Activated CD4-positive, alpha-beta memory T cell treated with anti-CD3 and anti-CD28 coated beads, Interleukin-2, amount 10 ng/mL, durations not matched to agents 7 days and 5 days (primary cell): Measurements from ENCODE around the gene EEF1AKMT4. TPM values are rescaled to one million over a fixed set of nuclear protein-coding genes. Genes with fewer than 3 reads are reported as not detected.
"Not testable (repeated sequence)": the region's sequence is repeated elsewhere in the genome, so short reads cannot be mapped to it uniquely, and the experiment has no call there.

Experiments used
- CTCF ChIA-PET: fragments of 350-600 bp; sonication (Branson Sonifier 250); formaldehyde crosslinking; loops from one replicate; lab custom pipeline; 2021; ENCODE audit warnings: antibody characterized with exemption, inconsistent platforms; lab: Charles Lee
- POLR2A ChIA-PET: fragments of 350-600 bp; sonication (Branson Sonifier 250); formaldehyde crosslinking; loops from one replicate; lab custom pipeline; 2021; ENCODE audit warnings: antibody characterized with exemption; lab: Charles Lee
- DNase-seq: peaks from one replicate; pipeline ENCODE4 v3.0.0-alpha.2; 2020
- H3K27ac Mint-ChIP-seq: one replicate; pipeline ENCODE4 v1.8.0; 2021; ENCODE audit warnings: mild to moderate bottlenecking, mixed read lengths
- H3K27me3 Mint-ChIP-seq: one replicate; pipeline ENCODE4 v1.8.0; 2021; ENCODE audit warnings: mixed read lengths
- H3K36me3 Mint-ChIP-seq: one replicate; pipeline ENCODE4 v1.8.0; 2021; ENCODE audit warnings: low read depth, mixed read lengths
- H3K4me1 Mint-ChIP-seq: one replicate; pipeline ENCODE4 v1.8.0; 2021; ENCODE audit warnings: mixed read lengths
- H3K4me3 Mint-ChIP-seq: one replicate; pipeline ENCODE4 v1.8.0; 2021; ENCODE audit warnings: mild to moderate bottlenecking, mixed read lengths
- H3K9me3 Mint-ChIP-seq: one replicate; pipeline ENCODE4 v1.8.0; 2021; ENCODE audit warnings: mixed read lengths
- total RNA-seq, 2 experiments: library from RNA; stranded (reverse); gene quantifications; one replicate each; pipeline ENCODE4 v1.2.3, GENCODE V29; 2021

EEF1AKMT4 gene
- total RNA-seq, 2 experiments from 2014 or later, result 3.1 to 3.8 TPM

DNA sequence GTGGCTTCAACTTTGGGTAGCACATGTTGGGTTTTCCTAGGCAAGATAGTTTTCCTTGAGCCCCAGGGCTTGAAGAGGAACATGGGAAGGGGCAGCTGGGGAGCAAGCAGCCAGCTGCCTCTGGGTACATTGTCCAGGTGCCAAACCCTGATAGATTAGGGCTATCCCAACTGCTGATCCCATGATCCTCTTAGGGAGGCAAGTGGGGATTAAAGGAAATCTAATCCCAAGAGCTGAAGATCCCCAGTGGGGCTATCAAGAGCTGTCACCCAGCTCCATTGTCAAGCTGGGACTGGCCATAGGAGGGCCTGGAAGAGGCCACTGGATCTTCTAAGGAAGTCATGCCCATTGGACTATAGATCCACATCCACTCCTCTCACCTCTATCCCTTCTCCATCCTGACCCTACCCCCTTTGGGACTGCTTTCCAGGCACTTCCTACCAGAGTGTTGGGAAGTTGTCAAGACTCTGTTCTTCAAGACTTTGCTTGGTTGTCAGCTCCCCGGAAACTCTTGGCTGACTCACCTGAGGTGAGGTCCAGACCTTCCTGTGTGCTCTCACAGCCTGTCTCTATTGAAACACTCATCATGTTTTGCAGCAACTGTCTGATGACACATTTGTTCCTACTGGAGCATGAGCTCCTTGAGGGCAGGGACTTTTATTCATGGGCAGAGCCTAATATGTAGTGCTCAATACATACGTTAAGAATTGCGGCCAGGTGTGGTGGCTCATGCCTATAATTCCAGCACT is 6.0 kb downstream of the EEF1AKMT4 start:
- Mint-ChIP-seq H3K27me3 (peaks cover 14% of the 10 kb centered on the region), H3K9me3 (no peaks in the 10 kb centered on the region), H3K36me3 (peaks cover 5% of the 10 kb centered on the region), H3K4me1 (peaks cover 10% of the 10 kb centered on the region), H3K4me3 (no peak overlapping the region), H3K27ac (no peak overlapping the region)
- no peak for DNase-seq
- ChIA-PET POLR2A (interaction anchor here (0.6 to 1.0 kb wide), 3 partner anchors 27 to 620 kb away, joined by 3 to 5 read pairs (median 3); partner anchors contain the start of gene KLHL24), CTCF (interaction anchor here (0.6 to 4.5 kb wide), 4 partner anchors 9 to 271 kb away, joined by 3 to 23 read pairs (median 4); no protein-coding TSS in a partner anchor)

DNA sequence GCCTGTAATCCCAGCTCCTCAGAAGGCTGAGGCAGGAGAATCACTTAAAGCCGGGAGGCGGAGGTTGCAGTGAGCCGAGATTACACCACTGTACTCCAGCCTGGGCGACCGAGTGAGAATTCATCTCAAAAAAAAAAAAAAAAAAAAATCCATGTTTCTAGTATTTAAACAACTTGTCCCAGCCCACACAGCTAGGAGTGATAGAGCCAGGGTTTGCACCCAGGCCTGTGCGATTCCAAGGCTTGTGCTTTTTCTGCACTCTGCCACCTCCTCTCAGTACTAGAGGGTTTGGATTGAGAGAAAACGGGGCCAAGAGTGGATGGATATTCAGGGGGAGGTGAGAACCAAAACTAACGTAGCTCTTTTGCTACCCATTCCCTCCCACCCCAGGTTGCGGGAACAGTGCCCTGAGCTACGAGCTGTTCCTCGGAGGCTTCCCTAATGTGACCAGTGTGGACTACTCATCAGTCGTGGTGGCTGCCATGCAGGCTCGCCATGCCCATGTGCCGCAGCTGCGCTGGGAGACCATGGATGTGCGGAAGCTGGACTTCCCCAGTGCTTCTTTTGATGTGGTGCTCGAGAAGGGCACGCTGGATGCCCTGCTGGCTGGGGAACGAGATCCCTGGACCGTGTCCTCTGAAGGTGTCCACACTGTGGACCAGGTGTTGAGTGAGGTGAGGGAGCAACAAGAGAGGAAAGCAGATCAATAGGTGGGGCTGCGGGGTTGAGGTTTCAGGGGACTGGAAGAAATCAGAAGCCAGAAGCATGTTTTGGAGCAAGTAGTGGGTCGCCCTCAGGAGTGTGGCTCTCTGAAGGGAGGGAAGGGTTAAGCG is 7.8 kb downstream of the EEF1AKMT4 start:
- peaks cover 20% of the 10 kb centered on the region for H3K4me1 Mint-ChIP-seq
- POLR2A ChIA-PET, result no interaction called here
- H3K27ac Mint-ChIP-seq, result no peak overlapping the region

DNA sequence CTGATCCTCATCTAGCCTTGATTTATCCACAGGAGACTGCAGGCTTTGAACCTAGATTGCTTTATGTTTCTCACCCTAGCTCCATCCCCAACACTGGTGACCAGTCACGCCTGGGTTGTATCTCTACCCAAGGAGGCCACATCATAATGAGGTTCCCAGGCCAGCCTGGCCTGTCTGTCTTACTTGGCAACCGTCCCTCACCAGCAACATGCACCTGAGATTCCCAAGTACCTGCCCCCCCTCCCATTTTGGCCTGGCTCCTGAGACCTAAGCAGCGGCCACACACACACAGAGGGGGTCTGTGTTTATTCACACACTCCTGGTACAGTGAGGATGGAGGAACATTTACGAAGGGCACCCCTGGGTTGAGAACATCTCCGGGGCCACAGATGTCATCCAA is 9.5 kb downstream of the EEF1AKMT4 start:
- H3K27ac Mint-ChIP-seq, result no peak overlapping the region
- ChIA-PET POLR2A (no interaction called here), CTCF (no interaction called here)
- no peak overlapping the region for H3K4me3 Mint-ChIP-seq
- no peak for DNase-seq
- no peaks in the 10 kb centered on the region for H3K9me3 Mint-ChIP-seq
- H3K36me3 Mint-ChIP-seq, result peaks cover 5% of the 10 kb centered on the region
- peaks cover 25% of the 10 kb centered on the region for H3K4me1 Mint-ChIP-seq
- peaks cover 33% of the 10 kb centered on the region for H3K27me3 Mint-ChIP-seq

More for the DNA sequence above, 7.8 kb downstream of the EEF1AKMT4 start:
- no peak for DNase-seq
- H3K36me3 Mint-ChIP-seq, result peaks cover 5% of the 10 kb centered on the region
- H3K27me3 Mint-ChIP-seq, result peaks cover 23% of the 10 kb centered on the region
- CTCF ChIA-PET, result interaction anchor here (0.6 to 1.2 kb wide), 3 partner anchors 30 to 362 kb away, joined by 4 to 9 read pairs (median 4); no protein-coding TSS in a partner anchor
- no peak overlapping the region for H3K4me3 Mint-ChIP-seq
- H3K9me3 Mint-ChIP-seq, result no peaks in the 10 kb centered on the region

DNA sequence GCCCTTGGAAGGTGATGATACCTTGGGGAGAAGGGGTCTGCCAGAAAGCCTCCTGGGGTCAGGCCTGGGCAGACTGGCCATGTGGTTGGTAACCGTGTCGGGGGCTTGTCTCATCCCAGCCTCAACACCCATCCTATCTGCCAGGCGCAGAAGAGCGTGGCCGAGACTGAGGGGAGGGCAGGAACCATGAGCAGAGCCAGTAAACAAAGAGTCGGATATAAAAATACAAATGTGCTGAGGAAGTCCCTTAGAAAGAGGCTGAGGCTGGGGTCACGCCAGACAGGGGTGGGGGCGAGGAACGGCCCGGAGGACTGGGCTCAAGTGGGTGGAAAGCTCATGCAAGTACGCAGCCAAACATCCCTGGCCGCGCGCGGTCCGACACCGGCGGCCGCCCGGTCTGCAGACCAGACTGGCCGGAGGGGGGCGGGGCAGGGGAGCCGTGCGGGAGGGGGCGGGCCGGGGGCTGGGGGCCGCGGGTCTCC is 10.0 kb downstream of the EEF1AKMT4 start:
- Mint-ChIP-seq H3K4me1 (peaks cover 25% of the 10 kb centered on the region), H3K27me3 (peaks cover 33% of the 10 kb centered on the region), H3K4me3 (peak overlapping the region; percentile 34), H3K27ac (no peak overlapping the region), H3K36me3 (peaks cover 5% of the 10 kb centered on the region), H3K9me3 (no peaks in the 10 kb centered on the region)
- no peak for DNase-seq
- CTCF ChIA-PET, result interaction anchor here (1.5 kb wide), 1 partner anchor 9 kb away, joined by 6 read pairs; the partner anchor contains the start of gene EEF1AKMT4
- POLR2A ChIA-PET, result interaction anchor here (1.0 to 2.7 kb wide), 2 partner anchors 9 to 19 kb away, joined by 3 to 10 read pairs; partner anchors contain the start of gene EEF1AKMT4

DNA sequence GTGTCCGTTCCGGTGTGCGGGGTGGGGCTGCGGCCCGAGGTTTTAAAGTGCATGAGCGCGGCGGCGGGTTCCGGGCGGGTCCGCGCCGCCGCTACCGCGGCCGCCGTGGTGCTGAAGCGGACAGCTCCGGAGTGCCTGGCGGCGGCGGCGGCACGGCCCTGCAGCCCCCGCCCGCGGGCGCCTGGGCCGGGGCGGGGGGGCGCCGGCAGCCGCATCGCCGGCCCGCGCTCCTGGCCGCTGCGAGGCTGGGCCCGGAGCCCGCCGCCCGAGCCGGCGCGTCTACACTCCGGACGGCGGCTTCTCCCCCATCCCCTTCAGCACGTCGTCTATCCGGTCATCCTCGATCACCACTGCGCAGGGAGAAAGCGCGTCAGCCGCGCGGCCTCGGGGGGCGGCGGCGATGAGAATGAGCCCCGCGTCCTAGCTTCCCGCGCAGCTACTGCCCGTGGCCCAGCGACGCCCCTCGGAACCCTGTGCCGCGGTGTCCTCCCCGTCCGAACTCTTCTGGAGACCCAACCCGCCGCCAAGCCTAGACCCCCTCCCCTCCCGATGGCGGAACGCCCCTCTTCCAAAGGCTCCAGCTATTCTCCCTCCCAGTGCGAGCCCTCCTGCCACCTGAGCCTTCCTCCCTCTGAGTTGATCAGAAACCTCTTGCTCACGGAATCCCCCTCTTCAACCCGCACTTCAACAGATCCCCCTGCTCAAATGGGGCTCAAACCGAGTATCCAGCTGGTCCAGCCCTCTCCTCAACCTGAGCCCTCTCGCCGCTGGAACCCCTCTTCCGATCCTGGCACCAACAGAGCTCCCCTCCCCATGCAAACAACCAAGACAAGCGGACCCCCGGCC is 10.6 kb downstream of the EEF1AKMT4 start:
- peak; percentile 43 for DNase-seq
- Mint-ChIP-seq H3K27me3 (peaks cover 39% of the 10 kb centered on the region), H3K36me3 (peaks cover 5% of the 10 kb centered on the region), H3K9me3 (no peaks in the 10 kb centered on the region), H3K4me1 (peaks cover 25% of the 10 kb centered on the region), H3K27ac (no peak overlapping the region), H3K4me3 (peak overlapping the region; percentile 62)
- ChIA-PET CTCF (interaction anchor here (1.5 kb wide), 1 partner anchor 10 kb away, joined by 6 read pairs; the partner anchor contains the start of gene EEF1AKMT4), POLR2A (interaction anchor here (1.0 to 2.7 kb wide), 3 partner anchors 10 to 375 kb away, joined by 3 to 10 read pairs (median 5); partner anchors contain the start of gene EEF1AKMT4)

DNA sequence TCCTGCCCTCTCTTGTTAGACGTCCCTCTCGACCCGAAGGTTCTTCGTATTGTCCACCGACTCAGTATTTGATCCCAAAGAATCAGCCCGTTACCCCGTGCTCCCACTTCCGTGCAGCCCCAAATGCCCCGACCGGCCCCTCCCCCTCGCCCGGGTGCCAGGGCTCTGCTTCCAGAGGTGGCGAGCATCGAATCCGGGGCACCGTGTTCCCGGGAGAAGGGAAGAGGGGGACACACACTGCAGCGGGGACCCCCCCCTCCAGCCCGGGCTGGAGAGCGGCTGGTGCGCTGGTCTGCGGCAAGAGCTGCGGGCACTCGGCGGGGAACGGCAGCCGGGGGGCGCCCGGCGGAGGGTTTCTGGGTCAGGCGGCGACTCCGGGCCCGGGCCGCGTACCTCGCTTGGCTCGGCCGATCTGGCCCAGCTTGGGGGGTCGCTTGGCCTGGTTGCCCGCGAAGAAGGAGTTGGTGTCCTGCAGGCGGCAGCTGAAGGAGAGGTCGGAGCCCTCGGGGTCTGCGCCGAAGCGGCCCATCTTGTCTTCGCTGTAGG is 11.3 kb downstream of the EEF1AKMT4 start:
- Mint-ChIP-seq H3K36me3 (peaks cover 5% of the 10 kb centered on the region), H3K27ac (no peak overlapping the region), H3K4me1 (peaks cover 21% of the 10 kb centered on the region), H3K9me3 (no peaks in the 10 kb centered on the region), H3K27me3 (peaks cover 41% of the 10 kb centered on the region), H3K4me3 (peak overlapping the region; percentile 62)
- ChIA-PET CTCF (interaction anchor here (1.5 kb wide), 1 partner anchor 11 kb away, joined by 6 read pairs; the partner anchor contains the start of gene EEF1AKMT4), POLR2A (interaction anchor here (1.6 to 2.7 kb wide), 2 partner anchors 11 to 375 kb away, joined by 5 to 10 read pairs; partner anchors contain the start of gene EEF1AKMT4)
- DNase-seq, result no peak

DNA sequence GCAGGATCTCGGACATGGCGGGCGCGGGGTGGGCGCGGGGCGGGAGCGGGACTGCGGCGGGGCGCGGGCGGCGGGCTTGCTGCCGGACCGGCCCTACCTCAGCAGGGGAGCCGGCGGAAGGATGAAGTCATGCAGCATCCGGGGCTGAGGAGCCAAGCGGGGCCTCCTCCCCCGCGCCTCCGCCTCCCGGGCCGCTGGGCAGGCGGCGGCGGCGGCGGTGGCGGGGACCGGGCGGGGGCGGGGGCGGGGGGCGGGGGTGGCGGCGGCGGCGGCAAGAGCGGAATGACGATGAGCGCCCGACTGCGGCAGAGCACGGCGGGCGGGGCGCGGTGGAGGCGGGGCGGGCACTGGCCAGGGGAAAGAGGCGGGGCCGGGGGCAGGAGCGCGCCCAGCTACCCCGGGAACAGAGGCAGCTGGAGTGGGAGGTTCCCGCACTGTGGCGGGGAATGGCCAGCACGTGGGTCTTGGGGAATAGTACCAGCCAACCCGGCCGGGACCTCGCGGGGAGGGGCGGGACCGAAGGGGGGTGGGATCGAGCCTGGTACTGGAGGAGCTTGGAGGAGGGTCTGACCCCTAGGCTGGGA is 11.9 kb downstream of the EEF1AKMT4 start, which contains the start of gene CAMK2N2:
TSS of gene CAMK2N2 (minus strand) at position 284 of the 584 bp plus-strand sequence. CDS start at position 16, 268 bp downstream.
- peaks cover 5% of the 10 kb centered on the region for H3K36me3 Mint-ChIP-seq
- H3K4me3 Mint-ChIP-seq, result peak within 1 kb of the TSS; percentile 77
- H3K27me3 Mint-ChIP-seq, result peaks cover 41% of the 10 kb centered on the region

DNA sequence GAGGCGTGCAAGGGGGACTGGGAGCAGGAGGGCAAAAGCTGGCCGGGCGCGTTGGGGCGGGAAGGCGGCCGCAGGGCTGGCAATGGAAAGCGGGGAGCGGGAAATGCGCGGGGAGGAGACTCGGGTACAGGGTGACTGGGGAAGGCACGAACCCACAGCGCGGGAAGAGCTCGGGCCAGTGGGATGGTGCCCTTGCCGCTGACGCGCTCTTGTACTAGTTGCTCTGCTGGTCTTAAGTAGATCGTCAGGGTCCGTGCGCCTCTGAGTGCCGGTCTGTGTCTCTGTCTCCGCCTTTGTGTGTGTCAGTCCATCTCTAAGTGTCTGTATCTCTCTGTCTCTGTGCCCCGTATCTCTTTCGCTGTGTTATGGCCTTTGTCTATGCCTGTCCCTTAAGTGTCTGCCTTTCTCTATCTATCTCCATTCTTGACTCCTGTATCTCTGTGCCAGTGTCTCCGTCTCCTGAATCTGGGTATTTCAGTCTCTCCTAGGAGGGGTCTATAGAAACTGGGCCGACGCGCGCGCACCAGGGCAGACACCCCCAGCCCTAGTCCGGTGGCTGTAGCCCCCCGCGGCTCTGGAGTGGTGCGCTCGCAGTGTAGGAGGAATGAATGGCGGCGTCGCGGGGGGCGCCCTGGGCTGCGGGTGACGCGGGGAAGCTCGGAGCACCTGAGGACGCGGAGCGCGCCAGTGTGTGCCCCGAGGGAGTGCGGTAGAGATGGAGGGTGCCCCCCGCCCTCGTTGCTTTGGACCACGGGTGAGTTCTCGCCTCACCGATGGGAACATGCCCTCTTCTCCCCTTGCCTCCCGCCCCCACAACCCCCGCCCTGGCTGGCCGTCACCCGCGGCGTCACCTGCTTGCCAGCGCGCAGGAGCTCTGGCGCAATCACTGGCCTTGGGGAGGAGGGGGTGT is 12.6 kb downstream of the EEF1AKMT4 start:
- Mint-ChIP-seq H3K4me3 (peak overlapping the region; percentile 77), H3K4me1 (peaks cover 21% of the 10 kb centered on the region), H3K27me3 (peaks cover 42% of the 10 kb centered on the region), H3K36me3 (peaks cover 5% of the 10 kb centered on the region), H3K9me3 (no peaks in the 10 kb centered on the region), H3K27ac (no peak overlapping the region)
- ChIA-PET POLR2A (interaction anchor here (2.7 kb wide), 1 partner anchor 12 kb away, joined by 10 read pairs; the partner anchor contains the start of gene EEF1AKMT4), CTCF (interaction anchor here (1.2 to 1.3 kb wide), 2 partner anchors 15 to 34 kb away, joined by 3 to 4 read pairs; no protein-coding TSS in a partner anchor)
- no peak for DNase-seq

More for the DNA sequence above, 11.9 kb downstream of the EEF1AKMT4 start, which contains the start of gene CAMK2N2:
- Mint-ChIP-seq H3K4me1 (peaks cover 21% of the 10 kb centered on the region), H3K27ac (no peak within 1 kb of the TSS), H3K9me3 (no peaks in the 10 kb centered on the region)
- peak; percentile 59 for DNase-seq
- CTCF ChIA-PET, result interaction anchor here (1.3 kb wide), 1 partner anchor 15 kb away, joined by 3 read pairs; no protein-coding TSS in a partner anchor
- POLR2A ChIA-PET, result interaction anchor here (1.6 to 2.7 kb wide), 2 partner anchors 11 to 376 kb away, joined by 5 to 10 read pairs; partner anchors contain the start of gene EEF1AKMT4

DNA sequence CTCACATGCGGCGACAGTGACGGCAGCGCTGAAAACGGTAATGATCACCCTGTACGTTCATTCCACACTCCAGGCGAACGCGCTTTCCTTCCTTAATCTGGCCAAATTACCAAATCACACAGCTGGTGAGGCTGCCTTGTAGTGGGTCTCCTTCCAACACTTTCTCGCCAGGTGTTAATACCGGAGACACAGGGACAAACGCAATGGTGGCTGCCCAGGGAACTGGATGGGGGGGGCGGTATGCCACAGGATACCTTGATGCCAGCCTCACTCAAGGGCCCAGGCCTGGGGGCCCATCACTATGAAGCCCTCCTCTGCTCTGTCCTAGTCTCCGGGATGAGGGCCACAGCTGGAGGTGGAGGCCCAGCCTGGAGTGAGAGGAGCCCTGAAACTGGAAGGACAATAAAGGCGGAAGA is 13.3 kb downstream of the EEF1AKMT4 start:
- CTCF ChIA-PET, result interaction anchor here (1.2 to 1.3 kb wide), 2 partner anchors 16 to 35 kb away, joined by 3 to 4 read pairs; no protein-coding TSS in a partner anchor
- H3K27ac Mint-ChIP-seq, result no peak overlapping the region
- POLR2A ChIA-PET, result no interaction called here
- peaks cover 48% of the 10 kb centered on the region for H3K27me3 Mint-ChIP-seq
- DNase-seq, result no peak
- H3K4me1 Mint-ChIP-seq, result peaks cover 21% of the 10 kb centered on the region
- H3K9me3 Mint-ChIP-seq, result no peaks in the 10 kb centered on the region
- peak overlapping the region; percentile 68 for H3K4me3 Mint-ChIP-seq
- H3K36me3 Mint-ChIP-seq, result peaks cover 5% of the 10 kb centered on the region

DNA sequence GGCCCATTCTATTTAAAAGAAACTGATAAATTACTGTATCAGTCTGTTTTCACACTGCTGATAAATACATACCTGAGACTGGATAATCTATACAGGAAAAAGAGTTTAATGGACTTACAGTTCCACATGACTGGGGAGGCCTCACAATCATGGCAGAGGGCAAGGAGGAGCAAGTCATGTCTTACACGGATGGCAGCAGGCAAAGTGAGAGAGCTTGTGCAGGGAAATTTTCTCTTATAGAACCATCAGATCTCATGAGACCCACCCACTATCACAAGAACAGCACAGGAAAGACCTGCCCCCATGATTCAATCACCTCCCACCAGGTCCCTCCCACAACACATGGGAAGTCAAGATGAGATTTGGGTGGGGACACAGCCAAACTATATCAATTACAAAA is 17.8 kb downstream of the EEF1AKMT4 start:
- H3K4me1 Mint-ChIP-seq, POLR2A ChIA-PET, H3K36me3 Mint-ChIP-seq, H3K4me3 Mint-ChIP-seq, H3K27ac Mint-ChIP-seq, H3K9me3 Mint-ChIP-seq, DNase-seq, CTCF ChIA-PET: not testable (repeated sequence)
- H3K27me3 Mint-ChIP-seq, result peaks cover 30% of the 10 kb centered on the region
